ENCODE measurements around the gene FRY.

DNA sequence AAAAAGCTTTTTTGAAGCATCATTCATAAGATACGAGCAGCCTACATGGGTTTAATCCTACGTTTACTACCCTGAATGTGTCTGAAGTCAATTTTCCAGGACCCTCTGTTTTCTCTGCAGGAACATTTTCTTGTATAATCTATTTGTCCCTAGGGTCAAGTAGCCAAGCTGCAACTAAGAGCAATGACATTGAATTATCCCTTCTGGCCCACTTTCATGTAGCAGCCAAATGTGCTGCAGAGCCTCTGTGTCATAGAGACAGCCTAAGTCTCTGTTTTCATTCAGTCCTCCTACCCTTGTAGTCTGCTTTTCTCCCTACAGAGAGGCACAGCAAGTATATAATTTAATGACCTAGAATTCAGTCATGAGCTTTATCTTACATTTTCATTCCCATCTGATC is 201.5 kb downstream of the FRY start:
- no peak for TF ChIP-seq LEF1 (IDR thresholded peaks at IDR 0.05; ENCODE audit: borderline replicate concordance)
- no peak for TF ChIP-seq SUZ12 (IDR thresholded peaks at IDR 0.05)
